Activated CD4-positive, alpha-beta T cell treated with anti-CD3 and anti-CD28 coated beads, Interleukin-2, amount 50 U/mL, for 4 hours (primary cell): ENCODE measurements around the gene FBXL15.
A peak's percentile ranks its signal among the peaks of the same experiment; 100 is the strongest.

ENCODE experiments used
- DNase-seq, 2 experiments: peaks; one replicate each; pipeline ENCODE4 v3.0.0-alpha.2; 2020

Gene FBXL15, protein sequence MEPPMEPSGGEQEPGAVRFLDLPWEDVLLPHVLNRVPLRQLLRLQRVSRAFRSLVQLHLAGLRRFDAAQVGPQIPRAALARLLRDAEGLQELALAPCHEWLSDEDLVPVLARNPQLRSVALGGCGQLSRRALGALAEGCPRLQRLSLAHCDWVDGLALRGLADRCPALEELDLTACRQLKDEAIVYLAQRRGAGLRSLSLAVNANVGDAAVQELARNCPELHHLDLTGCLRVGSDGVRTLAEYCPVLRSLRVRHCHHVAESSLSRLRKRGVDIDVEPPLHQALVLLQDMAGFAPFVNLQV

DNA sequence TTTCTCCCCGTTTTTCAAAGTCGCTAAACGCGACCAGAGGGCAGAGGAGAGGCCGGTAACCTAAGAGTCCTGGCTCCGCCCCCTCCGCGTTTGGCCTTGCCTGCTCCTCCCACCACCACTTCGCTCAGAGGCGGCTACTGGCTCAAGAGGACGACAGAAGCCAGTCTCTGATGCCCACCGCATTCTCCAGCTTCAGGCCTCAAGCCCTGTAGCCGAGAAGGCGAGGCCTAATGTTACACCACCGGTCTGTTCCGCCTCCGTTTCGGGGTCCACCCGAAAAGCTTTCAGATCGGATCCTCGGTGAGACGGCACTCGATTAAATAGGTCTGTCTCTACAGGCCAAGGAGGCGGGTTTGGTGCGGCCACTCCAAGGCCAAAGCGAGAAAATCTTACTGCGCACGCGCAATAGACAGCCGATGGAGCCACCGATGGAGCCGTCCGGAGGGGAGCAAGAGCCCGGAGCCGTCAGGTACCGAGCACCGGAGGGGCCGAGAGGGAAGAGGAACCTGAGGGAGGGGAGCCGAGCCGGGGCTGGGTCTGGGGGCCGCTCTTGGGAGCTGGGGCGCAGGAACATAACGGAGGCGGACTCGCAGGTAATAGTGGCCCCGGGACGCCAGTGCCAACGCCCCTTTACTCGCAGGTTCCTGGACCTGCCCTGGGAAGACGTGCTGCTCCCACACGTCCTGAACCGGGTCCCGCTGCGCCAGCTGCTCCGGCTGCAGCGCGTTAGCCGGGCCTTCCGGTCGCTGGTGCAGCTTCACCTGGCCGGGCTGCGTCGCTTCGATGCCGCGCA is at the start of gene FBXL15:
Gene FBXL15, plus strand, starts transcription at position 123 of the 793 bp plus-strand sequence. Its CDS starts 294 bp downstream, at position 417.
- DNase-seq = peak; percentile 90 to 92

GRCh38 chr10:102371295-102371694 is 49.3 kb upstream of the FBXL15 start:
- DNase-seq = no peak

DNA sequence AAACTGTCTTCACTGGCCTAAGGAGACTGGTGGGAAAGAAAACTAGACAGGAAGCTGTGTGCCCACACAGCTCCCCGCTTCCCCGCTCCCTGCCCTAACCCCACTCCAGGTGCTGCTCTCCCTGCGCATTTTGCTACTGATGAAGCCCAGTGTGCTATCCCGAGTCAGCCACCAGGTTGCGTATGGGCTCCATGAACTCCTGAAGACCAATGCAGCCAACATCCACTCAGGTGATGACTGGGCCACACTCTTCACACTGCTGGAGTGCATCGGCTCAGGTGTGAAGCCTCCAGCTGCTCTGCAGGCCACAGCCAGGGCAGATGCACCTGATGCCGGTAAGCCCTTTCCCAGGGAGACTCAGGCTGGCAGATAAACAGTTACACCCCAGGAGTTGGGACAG is 45.4 kb upstream of the FBXL15 start:
- no peak for DNase-seq

GRCh38 chr10:102375867-102376266 is 44.8 kb upstream of the FBXL15 start:
- no peak for DNase-seq

DNA sequence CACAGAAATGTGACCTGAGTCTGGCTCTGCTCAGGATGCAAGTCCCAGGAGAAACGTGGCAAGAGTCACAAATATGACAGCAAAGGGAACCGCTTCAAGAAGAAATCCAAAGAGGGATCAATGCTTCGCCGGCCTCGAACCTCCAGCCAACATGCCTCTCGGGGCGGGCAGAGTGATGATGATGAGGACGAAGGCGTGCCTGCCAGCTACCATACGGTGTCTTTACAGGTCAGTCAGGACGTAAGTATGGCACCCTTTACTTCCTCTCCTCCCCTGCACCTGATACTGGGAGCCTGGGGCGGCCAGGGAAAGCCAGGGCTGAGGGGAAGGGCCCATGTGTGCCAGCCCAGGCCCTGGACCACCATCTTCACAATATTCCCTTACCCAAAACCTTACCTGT is 43.7 kb upstream of the FBXL15 start:
- no peak for DNase-seq

GRCh38 chr10:102379383-102379782 is 41.3 kb upstream of the FBXL15 start:
- DNase-seq = no peak

DNA sequence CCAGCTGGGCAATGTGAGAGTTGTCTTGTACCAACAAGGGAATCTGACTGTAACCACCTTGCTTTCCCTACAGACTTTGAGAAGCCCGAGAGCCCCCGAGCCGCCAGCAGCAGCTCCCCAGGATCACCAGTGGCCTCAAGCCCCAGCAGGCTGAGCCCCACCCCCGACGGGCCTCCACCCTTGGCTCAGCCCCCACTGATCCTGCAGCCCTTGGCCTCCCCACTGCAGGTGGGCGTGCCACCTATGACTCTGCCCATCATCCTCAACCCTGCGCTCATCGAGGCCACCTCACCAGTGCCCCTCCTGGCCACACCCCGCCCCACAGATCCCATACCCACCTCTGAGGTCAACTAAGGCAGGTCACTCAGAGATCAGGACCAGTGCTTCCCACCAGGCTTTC is 38.7 kb upstream of the FBXL15 start:
- DNase-seq = no peak

DNA sequence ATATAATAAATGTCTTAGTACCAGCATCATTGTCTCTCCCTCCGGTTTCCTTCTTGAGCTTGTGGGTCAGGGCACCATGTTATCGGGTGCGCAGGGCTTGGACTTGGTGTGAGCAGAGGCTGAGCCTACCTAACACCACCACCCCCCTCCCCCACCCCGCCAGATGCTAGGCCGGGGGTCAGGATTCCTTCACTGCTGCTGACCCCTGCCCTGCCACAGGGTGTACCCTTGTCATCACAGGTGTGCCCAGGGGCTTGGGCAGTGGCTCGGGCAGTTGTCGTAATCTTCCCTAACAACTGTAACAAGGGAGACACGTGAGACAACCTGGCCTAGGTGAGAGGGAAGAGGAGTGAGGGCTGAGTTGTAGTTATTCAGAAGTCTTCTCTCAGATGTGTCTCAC is 37.8 kb upstream of the FBXL15 start:
- no peak for DNase-seq

DNA sequence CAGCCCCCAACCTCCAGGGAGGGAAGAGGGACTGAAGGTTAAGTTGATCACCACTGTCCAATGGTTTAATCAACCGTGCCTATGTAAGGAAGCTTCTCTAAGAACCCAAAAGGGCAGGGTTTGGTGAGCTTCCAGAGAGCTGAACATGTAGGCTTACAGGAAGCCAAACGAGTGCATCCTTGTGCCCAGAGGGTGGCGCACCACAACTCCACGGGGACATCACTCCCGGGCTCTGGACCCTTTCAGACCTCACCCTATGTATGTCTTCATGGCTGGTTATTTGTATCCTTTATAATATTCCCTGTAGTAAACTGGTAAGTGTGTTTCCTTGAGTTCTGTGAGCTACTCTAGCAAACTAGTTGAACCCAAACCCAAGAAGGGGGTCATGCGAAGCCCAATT is 36.6 kb upstream of the FBXL15 start:
- DNase-seq = peak in 1 of 2 experiments; percentile 15

DNA sequence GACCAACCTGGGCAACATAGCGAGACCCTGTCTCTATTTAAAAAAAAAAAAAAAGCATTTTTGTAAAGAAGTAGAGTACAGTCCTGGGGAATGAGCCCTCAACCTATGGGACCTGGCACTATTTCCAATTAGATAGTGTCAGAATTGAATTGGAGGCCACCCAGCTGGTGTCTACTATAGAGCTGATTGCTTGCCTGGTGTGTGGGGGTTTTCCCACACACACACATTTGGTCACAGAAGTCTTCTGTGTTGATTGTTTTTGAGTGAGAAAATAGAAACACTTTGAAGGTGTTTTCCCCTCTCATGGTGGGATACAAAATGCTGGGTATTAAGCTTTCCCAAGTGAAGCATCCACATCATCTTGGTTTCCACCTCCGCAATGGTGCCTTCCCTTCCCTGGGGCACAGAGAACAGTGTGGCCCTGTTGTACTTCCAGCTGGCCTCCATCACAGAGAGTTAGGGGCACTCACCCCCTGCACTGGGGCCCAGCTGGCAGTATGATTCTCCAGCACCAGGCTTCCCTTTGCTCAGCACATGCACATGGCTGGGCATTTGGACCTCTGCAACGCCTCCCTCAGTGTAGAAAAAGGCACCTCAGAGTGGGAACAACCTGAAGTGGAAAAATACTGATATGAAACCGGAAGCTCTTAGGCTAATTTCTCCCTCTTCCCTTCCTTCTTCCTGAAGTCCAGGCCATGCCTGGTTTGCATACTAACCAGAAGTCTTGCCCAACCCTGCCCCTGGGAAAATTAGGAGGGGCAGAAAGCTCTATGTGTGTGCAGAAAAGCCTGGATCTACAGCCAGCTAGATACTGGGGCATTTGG is 35.8 kb upstream of the FBXL15 start:
- no peak for DNase-seq

GRCh38 chr10:102389894-102390293 is 30.7 kb upstream of the FBXL15 start:
- no peak for DNase-seq

GRCh38 chr10:102392306-102392705 is 28.3 kb upstream of the FBXL15 start:
- DNase-seq = no peak

DNA sequence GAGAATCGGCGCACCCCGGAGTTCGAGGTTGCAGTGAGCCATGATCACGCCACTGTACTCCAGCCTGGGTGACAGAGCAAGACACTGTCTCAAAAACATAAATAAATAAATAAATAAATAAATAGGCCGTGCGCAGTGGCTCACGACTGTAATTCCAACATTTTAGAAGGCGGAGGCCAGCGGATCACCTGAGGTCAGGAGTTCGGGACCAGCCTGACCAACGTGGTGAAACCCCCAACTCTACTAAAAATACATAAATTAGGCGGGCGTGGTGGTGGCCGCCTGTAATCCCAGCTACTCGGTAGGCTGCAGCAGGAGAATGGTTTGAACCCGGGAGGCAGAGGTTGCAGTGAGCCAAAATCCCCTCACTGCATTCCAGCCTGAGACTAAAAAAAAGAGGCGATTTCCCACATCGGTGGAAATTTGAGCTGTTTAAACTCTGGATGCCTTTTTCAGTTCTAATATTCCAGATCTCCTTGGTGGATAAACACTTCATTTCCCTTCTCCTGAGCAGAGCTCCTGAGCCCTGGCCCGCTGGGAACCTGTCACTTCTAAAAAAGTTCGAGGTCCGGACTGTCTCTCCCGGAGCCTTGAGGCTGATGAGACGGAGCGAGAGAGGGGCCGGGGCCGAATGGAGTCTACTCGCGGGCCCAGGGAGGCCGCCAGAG is 27.1 kb upstream of the FBXL15 start:
- DNase-seq = no peak

DNA sequence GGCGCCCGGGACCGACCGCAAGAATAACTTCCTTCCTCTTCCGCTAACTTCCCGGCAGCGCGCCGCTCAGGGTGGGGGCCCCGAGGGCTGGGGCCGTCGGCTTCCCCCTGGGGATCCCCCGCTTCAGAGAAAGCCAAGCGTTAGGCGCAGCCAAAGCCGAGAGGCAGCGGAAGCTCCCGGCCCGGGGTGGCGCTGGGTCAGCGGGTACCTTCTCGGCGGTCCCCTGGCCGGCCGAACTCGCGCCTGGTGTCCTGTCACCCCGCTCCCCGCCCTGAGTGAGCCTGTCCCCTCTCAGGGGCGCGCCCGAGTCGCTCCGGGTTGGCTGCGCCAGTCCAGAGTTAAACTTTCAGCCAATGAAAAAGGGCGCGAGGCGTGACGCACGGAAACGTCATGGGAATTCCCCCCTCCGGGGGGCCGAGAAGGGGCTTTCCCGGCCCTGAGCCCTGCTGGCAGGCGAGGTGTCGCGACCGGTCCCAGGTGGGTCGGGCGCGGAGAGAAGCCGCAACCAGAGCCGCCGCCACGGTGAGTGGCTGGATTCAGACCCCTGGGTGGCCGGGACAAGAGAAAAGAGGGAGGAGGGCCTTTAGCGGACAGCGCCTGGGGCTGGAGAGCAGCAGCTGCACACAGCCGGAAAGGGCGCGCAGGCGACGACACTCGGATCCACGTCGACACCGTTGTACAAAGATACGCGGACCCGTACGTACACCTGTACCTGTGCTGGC is 26.4 kb upstream of the FBXL15 start:
- peak; percentile 98 for DNase-seq

DNA sequence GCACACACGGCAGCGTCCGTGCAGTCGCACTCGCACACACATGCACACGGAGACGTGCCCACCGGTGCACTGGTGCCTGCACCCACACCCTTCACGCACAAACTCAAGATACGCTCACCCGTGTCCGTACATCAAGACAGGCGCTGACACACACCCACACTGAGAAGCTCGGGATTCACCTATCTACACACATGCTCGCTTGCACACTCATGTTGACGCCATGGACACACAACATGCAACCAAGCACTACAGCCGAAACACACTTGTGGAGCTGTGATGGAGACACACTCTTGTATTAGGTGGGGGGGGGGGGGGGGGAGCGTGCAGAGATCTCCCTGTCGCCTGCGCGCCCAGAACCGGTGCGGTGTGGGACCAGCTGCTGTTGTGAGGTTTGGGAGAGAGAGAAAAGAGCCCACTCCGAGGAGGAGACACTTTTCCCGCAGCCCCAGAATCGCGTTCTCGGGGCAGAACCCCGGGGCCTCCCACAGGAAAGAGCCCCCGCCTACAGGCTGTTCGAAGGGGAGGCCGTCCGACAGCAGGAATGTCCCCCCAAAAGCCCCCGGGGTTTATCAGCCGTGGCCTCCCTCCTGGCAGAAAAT is 25.7 kb upstream of the FBXL15 start:
- DNase-seq = peak; percentile 55 to 56

DNA sequence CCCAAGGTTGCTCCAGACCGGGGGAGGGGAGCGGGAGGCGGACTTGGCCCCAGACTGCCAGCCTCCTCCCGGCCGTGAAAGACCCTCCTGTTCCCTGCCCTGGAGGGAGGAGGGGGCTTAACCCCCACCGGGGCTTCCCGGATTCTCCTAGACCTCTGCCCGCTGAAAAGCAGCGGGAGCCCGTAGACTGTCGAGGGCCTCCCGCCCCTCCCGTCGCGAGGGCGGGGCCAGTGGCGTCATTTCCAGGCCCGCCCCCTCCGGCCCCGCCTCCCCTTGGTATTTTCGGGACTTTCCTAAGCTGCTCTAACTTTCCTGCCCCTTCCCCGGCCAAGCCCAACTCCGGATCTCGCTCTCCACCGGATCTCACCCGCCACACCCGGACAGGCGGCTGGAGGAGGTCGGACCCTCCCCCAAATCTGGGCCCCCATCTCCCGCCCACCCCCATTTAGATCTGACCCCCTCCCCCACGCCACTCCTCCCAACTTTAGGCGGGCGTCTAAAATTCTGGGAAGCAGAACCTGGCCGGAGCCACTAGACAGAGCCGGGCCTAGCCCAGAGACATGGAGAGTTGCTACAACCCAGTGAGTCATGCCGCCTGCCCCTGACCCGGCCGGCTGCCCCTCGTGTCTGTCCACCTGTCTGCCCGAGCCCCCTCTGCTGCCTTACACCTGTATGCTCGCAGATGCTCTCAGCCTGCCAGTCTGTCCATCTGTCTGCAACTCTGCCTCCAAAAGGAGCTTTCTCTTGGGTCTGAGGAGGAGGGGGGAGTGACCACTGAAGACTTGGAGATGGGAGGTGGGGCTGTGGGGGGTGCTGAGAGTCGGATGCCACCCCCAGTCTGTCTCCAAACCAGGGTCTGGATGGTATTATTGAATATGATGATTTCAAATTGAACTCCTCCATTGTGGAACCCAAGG is 25.0 kb upstream of the FBXL15 start, which contains the start of gene NFKB2:
Gene NFKB2, plus strand, starts transcription at position 306 of the 917 bp plus-strand sequence. Its CDS starts 255 bp downstream, at position 561.
- DNase-seq = peak; percentile 87 to 89

- DNase-seq = no peak
Observed at GRCh38 chr10:102396317-102396650, 24.4 kb upstream of the FBXL15 start.

- no peak for DNase-seq
Observed at GRCh38 chr10:102396730-102397151, 23.9 kb upstream of the FBXL15 start.

DNA sequence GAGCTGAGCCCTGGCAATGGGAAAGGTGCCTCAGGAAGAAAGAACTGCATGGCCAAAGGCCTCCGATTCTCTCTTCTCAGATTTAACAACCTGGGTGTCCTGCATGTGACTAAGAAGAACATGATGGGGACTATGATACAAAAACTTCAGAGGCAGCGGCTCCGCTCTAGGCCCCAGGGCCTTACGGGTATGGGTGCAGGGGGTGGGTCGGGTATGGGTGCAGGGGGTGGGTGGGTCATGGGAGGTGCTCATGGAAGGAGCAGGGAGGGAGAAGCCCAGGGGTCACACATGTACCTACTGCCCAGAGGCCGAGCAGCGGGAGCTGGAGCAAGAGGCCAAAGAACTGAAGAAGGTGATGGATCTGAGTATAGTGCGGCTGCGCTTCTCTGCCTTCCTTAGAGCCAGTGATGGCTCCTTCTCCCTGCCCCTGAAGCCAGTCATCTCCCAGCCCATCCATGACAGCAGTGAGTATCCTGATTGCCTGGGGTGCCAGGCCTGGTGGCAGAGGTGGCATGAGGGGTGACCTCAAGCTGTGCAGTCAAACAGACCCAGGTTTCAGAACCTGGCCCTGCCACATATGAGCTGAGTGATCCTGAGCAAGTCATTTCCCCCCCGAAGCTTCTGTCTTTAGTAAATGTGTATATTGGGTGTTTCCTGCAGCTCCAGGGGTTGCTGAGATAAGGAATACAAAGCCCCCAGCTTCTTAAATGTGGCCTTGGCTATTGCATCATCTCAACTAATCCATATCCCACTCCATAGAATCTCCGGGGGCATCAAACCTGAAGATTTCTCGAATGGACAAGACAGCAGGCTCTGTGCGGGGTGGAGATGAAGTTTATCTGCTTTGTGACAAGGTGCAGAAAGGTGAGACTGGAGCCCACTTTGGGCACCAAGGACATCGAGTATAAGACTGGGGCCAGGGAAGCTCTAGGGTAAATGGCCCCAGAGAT is 23.1 kb upstream of the FBXL15 start:
- no peak for DNase-seq
